ENCODE results near the gene PLXNA4.

Gene PLXNA4

DNA sequence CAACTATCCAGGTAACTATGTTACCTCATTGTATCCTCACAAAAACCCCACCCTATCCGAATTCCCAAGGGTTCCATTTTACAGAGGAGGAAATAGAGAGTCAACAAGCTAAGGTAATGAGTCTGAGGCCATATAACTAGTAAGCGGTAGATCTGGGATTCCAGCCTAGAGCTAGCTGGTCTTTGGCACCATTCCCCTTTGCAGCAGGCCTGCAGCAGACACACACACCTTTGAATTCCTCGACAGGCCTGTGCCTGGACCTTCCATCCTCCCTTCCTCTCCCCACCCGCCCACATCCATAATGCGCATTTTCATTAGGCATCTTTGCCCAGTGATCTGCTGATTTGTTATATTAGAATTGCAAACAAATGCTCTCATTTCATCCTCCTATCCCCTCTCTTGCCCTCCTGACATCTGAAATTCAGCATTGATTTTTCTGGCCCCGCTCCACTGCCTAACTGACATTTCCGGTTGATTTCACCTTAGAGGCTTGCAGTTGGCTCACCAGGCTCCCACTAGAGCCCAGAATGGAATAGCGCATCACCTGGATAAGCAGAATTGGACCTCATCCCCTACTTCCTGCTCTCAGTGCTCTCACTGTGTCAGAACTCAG lies 129.5 kb downstream of the PLXNA4 start:
- no peak for DNase-seq (ENCODE audit: low read depth, low spot score)
- in situ Hi-C loops (cut with HindIII; ENCODE audit: low sequenced_read_pairs), result no loop called here
- H3K4me3 ChIP-seq (ENCODE audit: low read depth, low read length), result no peak overlapping the region
- TF ChIP-seq, protein P1, sequence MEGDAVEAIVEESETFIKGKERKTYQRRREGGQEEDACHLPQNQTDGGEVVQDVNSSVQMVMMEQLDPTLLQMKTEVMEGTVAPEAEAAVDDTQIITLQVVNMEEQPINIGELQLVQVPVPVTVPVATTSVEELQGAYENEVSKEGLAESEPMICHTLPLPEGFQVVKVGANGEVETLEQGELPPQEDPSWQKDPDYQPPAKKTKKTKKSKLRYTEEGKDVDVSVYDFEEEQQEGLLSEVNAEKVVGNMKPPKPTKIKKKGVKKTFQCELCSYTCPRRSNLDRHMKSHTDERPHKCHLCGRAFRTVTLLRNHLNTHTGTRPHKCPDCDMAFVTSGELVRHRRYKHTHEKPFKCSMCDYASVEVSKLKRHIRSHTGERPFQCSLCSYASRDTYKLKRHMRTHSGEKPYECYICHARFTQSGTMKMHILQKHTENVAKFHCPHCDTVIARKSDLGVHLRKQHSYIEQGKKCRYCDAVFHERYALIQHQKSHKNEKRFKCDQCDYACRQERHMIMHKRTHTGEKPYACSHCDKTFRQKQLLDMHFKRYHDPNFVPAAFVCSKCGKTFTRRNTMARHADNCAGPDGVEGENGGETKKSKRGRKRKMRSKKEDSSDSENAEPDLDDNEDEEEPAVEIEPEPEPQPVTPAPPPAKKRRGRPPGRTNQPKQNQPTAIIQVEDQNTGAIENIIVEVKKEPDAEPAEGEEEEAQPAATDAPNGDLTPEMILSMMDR (IDR thresholded peaks at IDR 0.05; ENCODE audit: low read depth, low read length), result no peak

DNA sequence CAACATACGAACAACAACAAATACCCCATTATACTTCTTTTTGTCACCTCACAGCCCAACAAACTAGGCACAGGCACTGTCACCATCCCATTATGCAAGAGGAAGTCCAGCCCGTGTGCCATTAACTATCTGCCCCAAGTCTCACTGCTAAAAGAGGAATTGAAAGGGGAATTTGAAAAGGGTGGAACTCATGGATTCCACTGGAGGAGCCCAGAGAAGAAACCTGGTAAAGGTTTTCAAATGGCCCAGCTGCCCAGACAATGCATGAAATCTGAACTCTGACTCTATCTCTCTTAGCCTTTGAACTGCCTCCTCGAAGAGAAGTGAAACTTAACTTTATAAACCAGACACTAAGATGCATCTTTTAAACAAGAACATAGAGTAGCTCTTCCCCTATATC lies 130.0 kb downstream of the PLXNA4 start:
- H3K4me3 ChIP-seq (ENCODE audit: low read depth, low read length), result no peak overlapping the region
- in situ Hi-C loops (cut with HindIII; ENCODE audit: low sequenced_read_pairs), result no loop called here
- no peak for DNase-seq (ENCODE audit: low read depth, low spot score)
- TF ChIP-seq, protein P1 (IDR thresholded peaks at IDR 0.05; ENCODE audit: low read depth, low read length), result no peak

DNA sequence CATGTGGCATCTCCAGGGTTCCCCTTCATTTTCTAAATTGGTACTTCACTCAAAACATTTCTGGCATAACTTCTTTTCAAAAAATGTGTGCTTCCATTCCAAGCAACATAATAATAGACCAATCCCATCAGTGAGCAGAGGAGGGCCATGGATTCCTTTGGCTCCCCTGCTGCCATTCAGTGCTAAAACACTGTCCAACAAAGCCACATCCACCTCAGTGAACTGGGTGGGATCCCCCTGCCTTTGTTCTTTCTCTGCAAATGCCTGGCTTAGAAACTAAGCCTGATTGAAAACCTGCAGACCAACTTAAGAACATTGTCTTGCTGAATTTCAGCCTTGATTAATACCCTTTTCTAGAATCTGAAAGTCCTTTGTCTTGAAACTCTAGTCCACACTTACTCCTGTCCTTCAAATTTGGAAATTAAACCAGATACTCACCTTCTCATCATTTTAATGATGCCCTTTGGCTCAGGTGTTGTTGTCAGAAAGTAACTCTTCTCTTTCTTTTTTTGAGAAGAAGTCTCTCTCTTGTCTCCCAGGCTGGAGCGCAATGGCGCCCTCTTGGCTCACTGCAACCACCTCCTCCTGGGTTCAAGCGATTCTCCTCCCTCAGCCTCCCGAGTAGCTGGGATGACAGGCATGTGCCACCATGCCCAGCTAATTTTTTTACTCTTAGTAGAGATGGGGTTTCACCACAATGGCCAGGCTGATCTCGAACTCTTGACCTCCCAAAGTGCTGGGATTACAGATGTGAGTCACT lies 132.3 kb downstream of the PLXNA4 start:
- in situ Hi-C loops (cut with HindIII; ENCODE audit: low sequenced_read_pairs), result no loop called here
- TF ChIP-seq, protein P1 (IDR thresholded peaks at IDR 0.05; ENCODE audit: low read depth, low read length), result no peak
- DNase-seq (ENCODE audit: low read depth, low spot score), result no peak

DNA sequence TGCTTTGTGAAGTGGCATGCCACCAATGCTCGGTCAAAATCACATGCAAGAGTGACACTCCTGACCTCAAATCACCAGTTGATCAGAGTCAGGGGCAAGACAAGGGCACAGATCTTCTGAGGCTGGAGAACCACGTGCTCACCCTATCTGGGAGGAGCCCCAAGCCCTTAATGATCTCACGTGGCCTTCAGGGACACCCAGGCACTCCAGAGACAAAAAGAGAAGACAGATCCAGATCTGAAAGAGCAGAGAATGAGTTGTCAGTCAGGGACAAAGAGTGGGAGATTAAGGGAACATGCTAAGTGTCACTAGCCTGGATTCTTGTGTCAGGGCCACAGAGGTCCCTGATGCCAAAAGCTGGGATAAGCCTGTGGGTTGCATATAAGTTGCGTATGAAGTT lies 134.3 kb downstream of the PLXNA4 start:
- TF ChIP-seq, protein P1 (IDR thresholded peaks at IDR 0.05; ENCODE audit: low read depth, low read length), result no peak
- H3K4me3 ChIP-seq (ENCODE audit: low read depth, low read length), result no peak overlapping the region
- DNase-seq (ENCODE audit: low read depth, low spot score), result no peak

More for the DNA sequence above, 132.3 kb downstream of the PLXNA4 start:
- no peak overlapping the region for H3K4me3 ChIP-seq (ENCODE audit: low read depth, low read length)

DNA sequence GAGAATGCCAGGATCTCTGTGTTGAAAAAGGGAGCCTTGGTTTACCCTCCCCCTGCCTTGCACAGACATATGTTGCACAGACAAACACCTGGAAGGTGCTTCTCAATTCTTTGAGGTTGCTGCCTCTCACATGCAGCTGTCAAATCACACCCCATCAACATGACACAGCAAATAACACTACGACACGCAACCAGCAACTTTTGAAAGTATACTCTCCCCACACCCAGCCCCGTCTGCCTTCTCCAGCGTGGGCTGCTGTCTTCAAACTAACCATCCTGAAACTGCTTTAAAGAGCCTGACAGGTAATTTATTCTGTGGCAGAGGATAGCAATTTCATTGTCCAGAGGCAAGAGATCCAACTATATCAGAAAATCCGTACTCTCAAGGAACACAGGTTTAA lies 136.1 kb downstream of the PLXNA4 start:
- TF ChIP-seq, protein P1 (IDR thresholded peaks at IDR 0.05; ENCODE audit: low read depth, low read length), result no peak
- in situ Hi-C loops (cut with HindIII; ENCODE audit: low sequenced_read_pairs), result no loop called here
- DNase-seq (ENCODE audit: low read depth, low spot score), result no peak
- no peak overlapping the region for H3K4me3 ChIP-seq (ENCODE audit: low read depth, low read length)

More for the DNA sequence above, 134.3 kb downstream of the PLXNA4 start:
- in situ Hi-C loops (cut with HindIII; ENCODE audit: low sequenced_read_pairs), result no loop called here

DNA sequence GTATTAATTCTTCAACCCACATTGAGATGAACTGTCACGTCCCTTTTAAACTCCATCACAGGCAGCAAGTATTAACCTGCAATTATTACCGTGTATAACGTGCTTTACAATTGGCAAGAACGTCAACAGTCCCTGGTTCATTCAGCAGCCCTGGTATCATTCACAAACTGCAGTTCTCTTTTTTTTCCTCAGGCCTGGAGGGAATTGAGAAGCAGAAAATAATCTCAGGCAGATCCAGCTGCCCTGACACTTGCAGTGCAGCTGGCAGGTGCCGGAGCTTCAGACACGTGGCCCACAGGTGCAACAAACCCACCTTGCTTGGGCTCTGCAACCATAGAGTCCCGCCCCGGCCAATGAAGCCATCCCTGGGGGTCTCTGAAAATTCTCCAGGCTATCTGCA lies 137.3 kb downstream of the PLXNA4 start:
- TF ChIP-seq, protein P1 (IDR thresholded peaks at IDR 0.05; ENCODE audit: low read depth, low read length), result no peak
- H3K4me3 ChIP-seq (ENCODE audit: low read depth, low read length), result no peak overlapping the region
- no peak for DNase-seq (ENCODE audit: low read depth, low spot score)
- in situ Hi-C loops (cut with HindIII; ENCODE audit: low sequenced_read_pairs), result no loop called here

Data from astrocyte of the spinal cord (primary cell).